SIG-M5 (cell line): ENCODE measurements around the gene PXK.
A peak's percentile ranks its signal among the peaks of the same experiment; 100 is the strongest.

Experiments
- DNase-seq: peaks from one replicate; lab custom pipeline; 2025; lab: John Stamatoyannopoulos, UW

The PXK gene

DNA sequence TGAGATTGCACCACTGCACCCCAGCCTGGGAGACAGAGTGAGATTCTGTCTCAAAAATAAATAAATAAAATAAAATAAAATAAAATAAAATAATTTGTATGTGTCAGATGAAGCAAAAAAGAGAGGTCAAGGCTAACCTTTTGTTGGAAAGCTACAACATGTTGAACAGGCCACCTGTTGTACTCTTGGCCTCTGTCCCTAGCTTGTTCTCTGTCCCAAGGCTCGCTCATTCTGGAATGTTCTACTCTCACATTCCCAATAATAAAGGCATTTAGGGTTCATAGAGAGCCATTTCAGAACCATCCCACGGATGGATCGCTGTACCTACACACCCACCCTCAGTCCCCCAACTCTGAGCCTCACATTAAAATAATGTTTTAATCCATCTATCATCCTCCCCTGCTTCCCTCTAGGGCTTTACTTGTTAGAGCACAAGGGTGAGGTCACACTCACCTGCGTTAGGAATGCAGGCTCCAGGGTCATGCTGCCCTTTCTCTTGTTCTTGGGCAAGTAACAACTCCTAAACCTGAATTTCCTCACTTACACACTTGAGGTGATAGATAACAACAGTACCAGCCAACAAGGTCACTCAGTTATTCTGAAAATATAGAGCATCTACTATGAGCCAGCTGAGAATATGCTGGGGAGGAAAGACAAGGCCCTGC lies 134.3 kb downstream of the PXK start:
- no peak for DNase-seq

DNA sequence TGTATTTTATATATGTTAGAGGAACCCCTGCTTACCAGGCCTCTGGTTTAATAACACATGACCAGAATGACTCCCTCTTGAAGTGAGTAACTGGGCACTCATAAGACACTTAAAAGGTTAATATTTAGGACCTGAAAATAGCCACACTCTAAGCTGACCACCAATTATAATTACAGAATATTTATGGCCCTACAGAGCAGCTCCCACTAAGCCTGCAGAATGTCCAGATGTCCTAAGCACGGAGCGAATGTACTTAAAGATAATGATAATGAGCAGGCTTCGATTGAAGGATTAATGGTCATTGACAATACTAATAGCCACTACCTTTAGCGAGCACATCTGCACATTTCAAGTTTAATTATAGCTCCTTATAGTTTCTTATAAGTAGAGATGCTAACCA lies 136.4 kb downstream of the PXK start:
- DNase-seq = no peak

DNA sequence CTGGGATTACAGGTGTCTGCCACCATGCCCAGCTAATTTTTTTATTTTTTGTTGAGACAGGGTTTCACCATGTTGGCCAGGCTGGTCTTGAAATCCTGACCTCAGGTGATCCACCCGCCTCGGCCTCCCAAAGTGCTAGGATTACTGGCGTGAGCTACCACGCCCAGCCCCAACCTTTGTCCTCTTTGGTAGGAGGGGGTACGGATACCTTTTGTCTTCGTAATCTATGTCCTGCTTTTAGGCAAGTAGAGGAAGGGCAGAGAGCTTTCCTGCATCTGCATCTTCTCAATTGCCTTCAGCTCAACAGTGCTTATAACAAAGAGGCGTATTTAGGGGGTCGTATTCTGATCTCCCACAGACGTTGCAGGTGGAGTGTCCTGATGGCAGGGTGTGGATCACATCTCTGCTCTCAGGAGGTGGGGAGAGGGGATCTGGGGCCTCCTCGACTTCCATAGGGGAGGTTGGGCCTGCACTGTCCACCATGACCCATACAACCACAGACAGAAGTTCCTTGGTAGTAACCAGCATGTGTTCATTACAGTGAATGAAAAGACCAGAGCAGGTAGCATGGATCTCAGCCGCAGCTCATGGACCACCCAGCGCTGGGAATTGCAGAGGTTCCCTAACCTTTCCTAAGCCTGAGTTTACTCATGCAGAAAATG lies 137.8 kb downstream of the PXK start:
- no peak for DNase-seq

DNA sequence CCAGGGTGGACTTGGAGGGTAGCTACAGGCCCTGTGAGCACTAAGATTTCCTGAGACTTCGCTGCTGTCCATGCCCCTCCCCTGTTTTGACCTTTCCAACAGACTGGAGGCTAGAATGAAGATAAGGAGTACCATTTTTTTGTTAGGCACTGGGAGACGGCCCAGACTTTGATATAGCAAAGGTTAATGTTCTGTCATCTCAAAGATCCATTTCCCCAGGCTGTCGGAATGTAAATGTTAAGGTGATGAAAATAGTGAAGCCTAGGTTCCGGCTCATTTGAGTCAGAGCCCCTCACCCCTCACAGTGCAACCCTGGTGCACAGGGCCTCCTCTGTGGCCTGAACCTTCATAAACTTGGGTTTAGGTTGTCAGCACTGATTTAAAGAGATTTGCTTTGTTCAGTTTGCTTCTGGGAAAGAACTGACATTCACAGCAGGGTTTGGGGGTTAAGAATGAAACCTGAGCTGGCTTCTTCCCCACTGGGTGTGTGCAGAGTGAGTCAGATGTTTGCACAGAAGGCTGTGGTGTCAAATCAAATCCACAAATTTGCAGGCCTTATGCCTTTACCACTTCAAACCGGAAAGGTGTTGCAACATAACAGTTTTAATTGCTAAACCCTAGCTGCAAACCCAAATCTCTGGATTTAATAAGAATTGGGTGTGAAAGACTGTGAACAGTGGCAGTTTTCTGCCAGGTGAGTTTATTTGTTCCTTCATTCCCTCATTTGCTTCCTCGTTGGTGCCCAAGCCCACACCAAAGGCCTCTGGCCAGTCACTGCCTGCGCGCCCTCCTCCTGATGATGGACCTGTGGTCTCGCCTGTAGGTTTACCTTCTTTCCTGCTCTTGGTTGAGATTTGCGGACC lies 138.6 kb downstream of the PXK start:
- peak; percentile 82 for DNase-seq

DNA sequence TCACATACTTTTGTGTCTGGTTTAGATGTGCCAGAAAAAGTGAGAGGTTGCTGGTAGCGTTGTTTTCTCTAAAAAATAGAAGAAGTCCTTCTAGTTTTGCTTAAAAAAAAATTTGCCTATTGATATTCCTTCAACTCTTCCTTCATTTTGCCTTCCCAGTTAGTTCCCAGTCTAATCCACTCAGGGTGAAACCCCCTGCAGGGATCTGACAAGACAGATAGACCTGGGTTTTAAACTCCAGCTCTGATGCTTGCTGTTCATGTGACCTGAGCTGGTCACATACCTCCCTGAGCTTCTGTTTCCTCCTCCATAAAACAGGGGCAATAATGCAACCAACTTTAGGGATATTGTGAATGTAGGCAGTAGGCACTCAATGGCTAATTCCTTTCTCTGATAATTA lies 140.6 kb downstream of the PXK start:
- no peak for DNase-seq

DNA sequence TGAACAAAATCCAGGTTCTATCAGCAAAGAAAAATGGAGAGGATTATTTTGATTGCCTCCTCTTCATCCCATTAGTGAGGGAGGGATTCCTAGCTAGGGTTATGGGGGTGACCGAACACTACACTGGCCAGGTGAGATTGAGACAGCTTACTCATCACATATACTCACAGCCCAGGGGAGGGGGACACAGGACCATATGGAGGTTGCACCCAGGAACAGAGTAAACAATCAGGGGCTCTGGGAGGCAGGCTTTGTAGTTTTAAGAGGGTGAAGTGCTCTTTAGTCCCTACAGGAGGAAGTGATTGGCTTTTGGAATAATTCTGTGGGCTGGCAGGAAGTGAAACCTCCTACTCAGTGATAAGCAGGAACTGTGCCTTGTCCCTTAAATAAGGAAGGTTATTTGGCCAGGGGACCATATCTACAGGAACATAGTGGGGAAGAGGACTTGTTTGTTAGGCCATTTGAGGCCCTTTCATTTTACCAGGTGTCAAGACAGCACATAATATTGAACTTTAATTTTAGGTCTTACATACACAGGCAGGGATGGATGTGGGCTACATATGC lies 141.7 kb downstream of the PXK start:
- peak; percentile 66 for DNase-seq

DNA sequence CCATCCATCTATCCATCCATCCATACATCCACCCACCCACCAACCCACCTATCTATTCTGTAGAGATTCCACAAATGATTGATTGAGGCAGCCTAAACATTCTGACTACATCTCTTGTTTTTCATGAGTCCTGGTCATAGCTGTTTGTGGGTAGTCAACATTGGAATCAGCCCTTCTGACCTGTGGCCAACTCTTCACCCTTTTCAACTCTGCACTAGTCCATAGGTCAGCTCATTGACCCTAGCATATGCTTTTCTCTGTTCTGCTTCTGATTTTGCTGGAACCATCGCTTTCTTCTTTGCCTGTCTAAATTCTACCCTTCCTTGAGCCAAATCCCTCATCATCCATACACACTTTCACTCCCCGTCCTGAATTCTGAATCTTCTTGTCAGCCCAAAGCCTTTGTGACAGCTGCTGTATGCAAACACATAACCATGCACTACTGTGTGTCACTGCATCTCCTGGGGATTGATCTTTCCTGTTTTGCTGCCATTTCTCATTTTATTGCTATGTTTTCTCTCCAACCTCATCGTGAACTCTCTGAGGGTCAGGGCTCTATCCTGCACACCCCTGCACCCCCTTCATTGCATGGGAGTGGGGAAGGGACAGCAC lies 142.4 kb downstream of the PXK start:
- DNase-seq = no peak
